Activated CD8-positive, alpha-beta memory T cell treated with anti-CD3 and anti-CD28 coated beads for 36 hours (primary cell): ENCODE data around the gene ADGRG1. TPM values are rescaled to one million over a fixed set of nuclear protein-coding genes. Genes with fewer than 3 reads are reported as not detected.

Source experiments
- CTCF ChIA-PET: fragments of 350-600 bp; sonication (Branson Sonifier 250); formaldehyde crosslinking; loops from one replicate; lab custom pipeline; 2021; ENCODE audit warnings: antibody characterized with exemption; lab: Charles Lee
- POLR2A ChIA-PET: fragments of 350-600 bp; sonication (Branson Sonifier 250); formaldehyde crosslinking; loops from one replicate; lab custom pipeline; 2021; ENCODE audit warnings: antibody characterized with exemption; lab: Charles Lee
- total RNA-seq, 2 experiments: library from RNA; stranded (reverse); gene quantifications; one replicate each; pipeline ENCODE4 v1.2.3, GENCODE V29; 2021

ADGRG1 gene
- total RNA-seq, 2 experiments from 2014 or later: 21.0 to 23.0 TPM

- ChIA-PET CTCF (interaction anchor here (0.8 to 8.2 kb wide), 13 partner anchors 11 to 352 kb away, joined by 3 to 149 read pairs (median 6); partner anchors contain the start of genes ADGRG5 and USB1), POLR2A (no interaction called here)
Measured at GRCh38 chr16:57649443-57649751, 21.0 kb downstream of the ADGRG1 start.

GRCh38 chr16:57649846-57650245 lies 21.4 kb downstream of the ADGRG1 start:
- POLR2A ChIA-PET: no interaction called here
- CTCF ChIA-PET: interaction anchor here (0.6 to 8.2 kb wide), 11 partner anchors 12 to 351 kb away, joined by 3 to 149 read pairs (median 9); partner anchors contain the start of gene USB1

GRCh38 chr16:57651344-57652333 lies 23.2 kb downstream of the ADGRG1 start:
- ChIA-PET POLR2A (no interaction called here), CTCF (interaction anchor here (0.6 to 8.2 kb wide), 5 partner anchors 37 to 366 kb away, joined by 3 to 149 read pairs (median 3); no protein-coding TSS in a partner anchor)

- CTCF ChIA-PET: interaction anchor here (1.3 to 8.2 kb wide), 3 partner anchors 38 to 78 kb away, joined by 3 to 149 read pairs (median 145); no protein-coding TSS in a partner anchor
- POLR2A ChIA-PET: no interaction called here
Measured at GRCh38 chr16:57652695-57653471, 24.5 kb downstream of the ADGRG1 start.

GRCh38 chr16:57653936-57654335 lies 25.5 kb downstream of the ADGRG1 start:
- POLR2A ChIA-PET: no interaction called here

GRCh38 chr16:57656342-57656955 lies 28.0 kb downstream of the ADGRG1 start:
- ChIA-PET CTCF (interaction anchor here (0.6 kb wide), 1 partner anchor 240 kb away, joined by 3 read pairs; no protein-coding TSS in a partner anchor), POLR2A (no interaction called here)

More at GRCh38 chr16:57653936-57654335, 25.5 kb downstream of the ADGRG1 start:
- CTCF ChIA-PET: no interaction called here

GRCh38 chr16:57657228-57657627 lies 28.8 kb downstream of the ADGRG1 start:
- CTCF ChIA-PET: interaction anchor here (0.6 kb wide), 1 partner anchor 9 kb away, joined by 3 read pairs; no protein-coding TSS in a partner anchor

GRCh38 chr16:57658130-57658877 lies 29.9 kb downstream of the ADGRG1 start:
- ChIA-PET POLR2A (no interaction called here), CTCF (no interaction called here)

More at GRCh38 chr16:57657228-57657627, 28.8 kb downstream of the ADGRG1 start:
- POLR2A ChIA-PET: no interaction called here

GRCh38 chr16:57658878-57659674 lies 30.6 kb downstream of the ADGRG1 start:
- POLR2A ChIA-PET: no interaction called here
- CTCF ChIA-PET: no interaction called here

GRCh38 chr16:57660715-57661463 lies 32.5 kb downstream of the ADGRG1 start:
- ChIA-PET POLR2A (no interaction called here), CTCF (no interaction called here)

- ChIA-PET CTCF (no interaction called here), POLR2A (no interaction called here)
Measured at GRCh38 chr16:57661510-57661909, 33.1 kb downstream of the ADGRG1 start.

GRCh38 chr16:57661936-57662906 lies 33.8 kb downstream of the ADGRG1 start:
- CTCF ChIA-PET: no interaction called here
- POLR2A ChIA-PET: no interaction called here

GRCh38 chr16:57663436-57663835 lies 35.0 kb downstream of the ADGRG1 start:
- POLR2A ChIA-PET: no interaction called here

GRCh38 chr16:57663917-57664661 lies 35.7 kb downstream of the ADGRG1 start:
- POLR2A ChIA-PET: no interaction called here
- CTCF ChIA-PET: no interaction called here

More at GRCh38 chr16:57663436-57663835, 35.0 kb downstream of the ADGRG1 start:
- CTCF ChIA-PET: no interaction called here

- POLR2A ChIA-PET: no interaction called here
- CTCF ChIA-PET: no interaction called here
Measured at GRCh38 chr16:57664662-57665025, 36.2 kb downstream of the ADGRG1 start.
